Left renal cortex interstitium (tissue), 4 donors: ENCODE data around the gene PLBD2. TPM values are rescaled to one million over a fixed set of nuclear protein-coding genes. Genes with fewer than 3 reads are reported as not detected.

Experiments
- DNase-seq, 4 donors: peaks; one replicate each; pipeline ENCODE4 v3.0.0-alpha.2; 2013; ENCODE audit warnings: low read depth in 4 of 4, low spot score in 2 of 4, missing footprints in 1 of 4
- polyA plus RNA-seq, 4 donors: library from polyadenylated mRNA; unstranded; fragments of 120-200 nt; gene quantifications; one replicate each; pipeline ENCODE4 v1.2.1, GENCODE V29; 2013; ENCODE audit not compliant: insufficient read length in 4 of 4

The PLBD2 gene
- polyA plus RNA-seq, 4 donors: 15.4 to 23.4 (median 18.2) TPM

DNA sequence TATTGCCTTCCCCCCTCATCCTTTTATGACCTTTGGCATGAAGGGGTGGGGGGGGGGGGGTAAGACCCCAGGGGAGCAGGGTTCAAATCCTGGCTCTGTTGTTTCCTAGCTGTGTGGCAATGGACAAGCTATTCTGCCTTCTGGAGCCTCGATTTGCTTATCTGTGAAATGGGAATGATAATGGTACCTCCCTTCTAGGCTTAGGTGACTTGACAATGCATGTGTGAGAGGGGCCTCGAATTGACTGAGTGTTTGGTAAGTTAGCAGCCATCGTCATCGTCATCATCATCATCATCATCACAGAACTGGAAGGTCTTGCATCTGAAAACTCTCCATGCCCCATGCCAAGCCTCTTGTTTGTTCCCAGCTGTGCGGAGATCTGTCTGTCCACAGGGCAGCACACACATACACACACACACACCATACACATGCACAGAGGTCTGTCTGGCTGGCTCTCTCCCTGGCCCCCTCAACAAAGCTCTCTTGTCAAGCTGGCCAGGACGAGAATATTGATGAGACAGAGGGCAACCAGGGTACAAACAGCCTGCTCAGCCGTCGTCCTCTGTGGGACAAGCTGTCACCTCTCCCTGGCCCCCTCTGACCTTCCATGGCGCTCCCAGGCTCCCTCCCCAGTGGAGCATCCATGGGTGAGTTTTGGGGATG lies 51.2 kb downstream of the PLBD2 start:
- no peak for DNase-seq

DNA sequence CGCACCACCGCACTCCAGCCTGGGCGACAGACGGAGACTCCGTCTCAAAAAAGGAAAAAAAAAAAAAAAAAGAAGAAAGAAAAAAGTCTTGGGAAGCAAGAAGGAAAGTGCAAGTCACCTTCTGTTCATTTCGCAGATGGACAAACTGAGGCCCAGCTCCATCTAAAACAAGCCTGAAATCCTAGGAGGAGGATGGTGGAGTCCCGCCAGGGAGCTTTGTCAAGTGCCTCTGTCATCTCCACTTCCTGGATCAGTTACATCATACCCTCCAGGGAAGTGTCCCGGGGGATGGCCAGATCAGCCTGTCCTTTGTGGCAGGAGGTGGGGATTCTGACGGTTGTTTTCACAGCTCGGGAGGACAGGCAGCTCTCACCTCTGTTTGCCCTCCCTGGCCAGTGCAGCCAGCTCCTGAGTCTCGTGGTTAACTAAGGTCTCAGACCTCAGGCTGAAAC lies 55.1 kb downstream of the PLBD2 start:
- DNase-seq: no peak

DNA sequence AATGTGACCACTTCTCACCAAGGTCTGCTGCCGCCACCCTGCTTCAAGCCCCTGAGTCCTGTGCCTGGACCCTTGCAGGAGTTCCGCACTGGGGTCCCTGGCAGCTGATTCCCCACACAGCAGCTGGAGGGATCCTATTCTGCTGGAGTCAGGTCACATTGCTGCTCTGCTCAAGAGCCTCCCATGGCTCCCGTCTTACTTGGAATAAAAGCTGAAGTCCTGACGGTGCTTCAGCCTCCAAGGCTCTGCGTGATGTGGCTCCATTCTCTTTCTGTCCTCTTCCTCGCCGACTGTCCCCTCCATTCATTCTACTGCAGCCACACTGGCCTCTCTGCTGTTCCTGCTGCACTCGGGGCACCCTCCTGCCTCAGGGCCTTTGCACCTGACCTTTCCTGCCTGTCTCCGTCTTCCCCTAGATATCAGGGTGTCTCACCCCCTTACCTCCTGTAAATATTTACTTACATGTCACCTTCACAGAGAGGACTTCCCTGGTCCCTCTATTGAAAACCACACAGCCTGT lies 56.2 kb downstream of the PLBD2 start:
- DNase-seq: no peak

DNA sequence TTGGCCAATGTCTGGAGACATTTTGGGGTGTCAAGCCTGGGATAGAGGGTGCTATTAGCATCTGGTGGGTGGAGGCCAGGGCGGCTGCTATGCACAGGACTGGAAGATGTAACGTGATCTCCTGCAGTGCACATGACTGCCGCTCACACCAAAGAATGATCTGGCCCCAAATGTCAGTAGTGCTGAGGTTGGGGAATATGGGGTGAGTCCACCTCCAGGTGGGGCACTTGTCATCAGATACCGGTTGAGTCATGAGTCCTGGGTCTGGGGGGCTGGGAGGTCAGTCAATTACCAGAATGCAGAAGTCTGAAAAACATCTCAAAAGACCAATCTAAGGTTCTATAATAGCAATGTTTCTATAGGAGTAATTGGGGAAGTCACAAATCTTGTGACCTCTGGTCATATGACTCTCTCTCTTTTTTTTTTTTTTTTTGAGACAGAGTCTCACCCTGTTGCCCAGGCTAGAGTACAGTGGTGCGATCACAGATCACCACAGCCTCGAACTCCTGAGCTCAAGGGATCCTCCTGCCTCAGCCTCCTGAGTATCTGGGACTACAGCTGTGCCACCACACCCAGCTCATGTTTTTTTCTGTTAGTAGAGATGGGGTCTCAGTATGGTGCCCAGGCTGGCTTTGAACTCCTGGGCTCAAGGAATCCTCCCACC lies 57.8 kb downstream of the PLBD2 start:
- no peak for DNase-seq

DNA sequence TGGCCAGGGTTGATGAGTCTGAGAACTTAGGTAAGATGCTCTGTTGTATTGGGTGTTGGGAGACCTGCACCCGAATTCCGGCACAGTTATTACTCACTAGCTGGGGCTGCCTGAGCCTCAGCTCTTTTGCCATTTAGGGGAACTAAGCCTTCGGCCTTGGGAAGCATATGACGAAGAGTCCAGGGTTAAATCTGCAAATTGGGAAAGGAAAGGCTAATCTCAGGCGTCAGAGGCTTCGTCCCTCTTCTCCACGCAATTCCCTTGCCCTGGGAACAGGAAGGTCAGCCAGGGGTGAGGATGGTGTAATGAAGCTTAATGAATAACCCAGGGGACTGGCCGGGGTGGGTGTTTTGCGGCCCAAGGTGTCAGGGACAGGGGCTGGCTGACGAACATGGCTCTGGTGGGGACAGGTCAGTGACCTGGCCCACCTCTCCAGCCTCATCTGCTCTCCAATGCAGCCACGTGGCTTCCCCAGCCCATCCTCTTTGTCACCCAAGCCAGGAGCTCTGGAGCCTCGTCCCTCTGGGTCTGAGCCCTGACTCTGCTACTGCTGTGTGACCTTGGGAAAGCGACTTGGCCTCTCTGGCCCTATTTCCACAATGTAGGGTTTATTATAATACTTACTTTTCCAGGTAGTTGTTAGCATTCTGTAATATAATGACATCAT lies 60.0 kb downstream of the PLBD2 start:
- no peak for DNase-seq

DNA sequence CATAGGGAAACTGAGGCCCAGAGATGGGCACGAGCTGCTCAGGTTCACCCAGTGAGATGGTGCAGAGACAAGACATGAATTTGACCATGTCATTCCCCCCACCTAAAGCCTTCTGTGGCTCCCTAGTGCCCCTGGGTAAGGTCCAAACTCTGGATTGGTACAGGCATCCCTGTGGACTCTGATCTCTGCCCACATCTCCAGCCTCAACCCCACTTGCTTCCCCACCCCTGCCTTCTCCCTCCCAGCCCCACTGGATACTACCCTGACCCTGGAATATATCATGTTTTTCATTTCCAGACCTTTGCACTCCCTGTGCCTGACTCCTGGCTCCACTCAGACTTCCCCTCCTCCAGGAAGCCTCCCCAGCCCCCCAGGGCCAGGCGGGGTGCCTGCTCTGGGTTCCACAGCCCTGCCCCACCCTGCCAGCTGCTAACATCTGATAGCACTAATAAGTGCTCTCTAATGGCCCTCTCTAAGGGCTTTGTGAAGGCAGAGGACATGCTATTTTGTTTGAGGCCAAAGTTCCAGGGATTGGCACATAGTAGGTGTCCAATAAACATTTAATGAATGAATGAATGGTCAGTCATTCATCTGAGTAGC lies 62.7 kb downstream of the PLBD2 start:
- DNase-seq: no peak

DNA sequence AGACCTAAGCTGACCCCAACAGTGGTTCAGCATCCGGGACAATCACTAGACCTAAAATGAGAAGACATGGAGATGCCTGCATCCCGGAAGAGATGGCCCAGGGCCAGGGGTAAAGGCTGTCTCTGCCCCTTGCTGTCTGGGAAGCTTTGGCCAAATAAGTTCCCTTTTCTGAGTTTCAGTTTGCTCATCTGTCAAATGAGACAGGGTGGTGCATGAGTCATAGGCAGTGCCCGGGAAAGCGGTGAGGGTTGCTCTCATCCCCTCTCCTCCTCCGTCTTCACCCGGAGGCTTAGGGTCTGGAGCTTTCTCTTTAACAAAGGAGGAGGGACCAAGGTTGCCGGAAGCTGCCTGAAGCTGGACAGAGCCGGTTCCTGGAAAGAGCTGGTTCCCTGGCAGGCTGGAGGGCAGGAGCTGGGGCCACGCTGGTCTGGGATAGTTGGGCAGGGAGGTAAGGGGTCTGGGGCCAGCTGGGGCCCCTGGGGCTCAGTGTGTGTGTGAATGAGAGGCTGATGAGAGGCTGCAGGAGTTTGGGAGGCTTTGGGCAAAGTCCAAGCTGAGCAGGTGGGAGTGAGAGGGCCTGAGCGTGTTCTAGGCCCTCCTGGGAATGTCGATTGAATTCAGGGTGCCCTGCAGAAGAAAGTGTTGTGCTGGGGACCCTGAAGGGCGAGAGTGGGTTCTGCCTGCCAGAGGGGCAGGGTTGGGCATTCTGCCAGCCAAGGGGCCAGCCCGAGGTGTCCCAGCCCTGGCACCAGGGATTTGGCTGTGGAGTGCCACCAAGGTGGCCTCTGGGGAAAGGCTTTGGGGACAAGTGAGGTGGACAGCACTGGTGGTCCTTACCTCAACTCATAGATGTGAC lies 63.9 kb downstream of the PLBD2 start, which contains the start of gene SDSL:
Gene SDSL (plus strand): TSS at position 351 of the 856 bp plus-strand sequence. CDS start 5,603 bp downstream, outside the sequence.
- DNase-seq: peak; percentile 47 to 63 (median 54)

DNA sequence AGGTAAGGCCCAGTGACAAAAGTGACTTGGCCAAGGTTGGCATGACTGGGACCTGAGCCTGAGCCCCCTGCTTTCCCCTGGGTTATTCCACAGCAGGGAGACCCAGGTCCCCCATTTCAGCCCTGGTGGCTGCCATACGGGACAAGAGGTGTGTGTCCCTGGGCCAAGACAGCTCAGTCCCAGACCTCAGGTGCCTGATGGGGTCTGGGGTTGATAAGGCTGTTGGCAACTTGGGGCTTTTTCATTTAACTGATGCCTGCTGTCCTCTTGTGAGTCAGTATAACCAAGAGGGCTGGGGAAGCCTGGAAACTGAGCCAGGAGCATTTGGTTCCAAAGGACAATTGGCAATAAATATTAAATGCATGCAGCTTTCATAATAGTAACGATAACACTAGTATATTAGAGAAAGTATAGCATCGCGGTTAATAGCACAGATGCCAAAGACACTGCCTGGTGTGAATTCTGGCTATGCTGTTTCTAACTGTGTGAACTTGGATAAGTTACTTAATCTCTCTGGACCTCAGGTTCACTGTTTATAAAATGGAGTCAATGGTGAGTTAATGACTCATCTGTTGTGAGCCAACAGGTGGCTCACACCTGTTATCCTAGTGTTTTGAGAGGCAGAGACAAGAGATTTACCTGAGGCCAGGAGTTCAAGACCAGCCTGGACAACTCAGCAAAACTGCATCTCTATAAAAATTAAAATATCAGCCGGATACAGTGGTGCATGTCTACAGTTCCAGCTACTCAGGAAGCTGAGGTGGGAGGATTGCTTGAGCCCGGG lies 64.7 kb downstream of the PLBD2 start:
- DNase-seq: no peak

DNA sequence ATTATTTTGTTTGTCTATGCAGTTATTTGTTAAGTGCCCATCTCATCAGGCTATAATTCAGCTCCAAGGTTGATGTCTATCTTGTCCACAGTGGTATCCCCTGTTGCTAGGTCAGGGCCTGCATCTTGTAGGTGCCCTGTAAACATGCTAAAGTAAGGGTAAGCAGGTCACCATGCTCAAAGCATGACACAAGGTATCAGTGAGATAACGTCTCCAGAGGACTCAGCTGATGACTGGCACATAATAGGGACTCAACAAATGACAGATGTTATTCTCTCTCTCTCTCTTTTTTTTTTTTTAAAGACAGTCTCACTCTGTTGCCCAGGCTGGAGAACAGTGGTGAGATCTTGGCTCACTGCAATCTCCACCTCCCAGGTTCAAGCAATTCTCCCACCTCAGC lies 66.1 kb downstream of the PLBD2 start:
- no peak for DNase-seq

DNA sequence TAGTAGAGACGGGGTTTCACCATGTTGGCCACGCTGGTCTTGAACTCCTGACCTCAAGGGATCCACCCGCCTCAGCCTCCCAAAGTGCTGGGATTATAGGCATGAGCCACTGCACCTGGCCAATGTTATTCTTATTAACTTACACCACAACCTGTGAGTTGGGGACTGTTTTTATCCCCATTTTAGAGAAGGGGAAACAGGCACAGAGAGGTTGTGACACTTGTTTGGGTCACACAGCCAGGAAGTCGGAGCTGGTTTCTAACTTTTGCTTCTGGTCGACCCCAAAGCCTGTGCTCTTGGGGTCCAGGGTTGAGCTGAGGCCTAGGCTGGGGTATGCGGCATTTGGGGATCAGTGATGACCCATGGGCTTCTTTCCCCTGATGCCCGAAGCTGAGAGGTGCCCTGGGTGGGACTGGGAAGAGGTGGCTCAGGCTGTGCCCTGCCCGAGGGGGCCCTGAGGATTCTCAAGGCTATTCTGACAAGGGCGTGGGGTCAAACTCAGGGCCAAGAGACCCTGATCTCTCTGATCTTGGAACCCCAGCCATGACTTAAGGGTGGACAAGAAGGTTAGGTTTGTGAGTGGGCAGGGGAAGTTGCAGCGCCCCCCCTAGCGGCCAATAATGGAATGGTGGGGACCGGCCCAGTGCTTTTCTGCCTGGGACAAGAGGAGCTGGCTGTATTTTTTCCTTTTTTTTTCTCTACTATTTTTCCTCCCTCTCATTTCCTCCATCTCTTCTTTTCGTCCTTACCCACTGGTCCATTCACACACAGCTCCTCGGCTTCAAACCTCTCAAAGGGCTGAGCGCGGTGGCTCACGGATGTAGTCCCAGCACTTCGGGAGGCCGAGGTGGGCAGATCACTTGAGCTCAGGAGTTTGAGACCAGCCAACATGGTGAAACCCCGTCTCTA lies 66.8 kb downstream of the PLBD2 start:
- DNase-seq: no peak

DNA sequence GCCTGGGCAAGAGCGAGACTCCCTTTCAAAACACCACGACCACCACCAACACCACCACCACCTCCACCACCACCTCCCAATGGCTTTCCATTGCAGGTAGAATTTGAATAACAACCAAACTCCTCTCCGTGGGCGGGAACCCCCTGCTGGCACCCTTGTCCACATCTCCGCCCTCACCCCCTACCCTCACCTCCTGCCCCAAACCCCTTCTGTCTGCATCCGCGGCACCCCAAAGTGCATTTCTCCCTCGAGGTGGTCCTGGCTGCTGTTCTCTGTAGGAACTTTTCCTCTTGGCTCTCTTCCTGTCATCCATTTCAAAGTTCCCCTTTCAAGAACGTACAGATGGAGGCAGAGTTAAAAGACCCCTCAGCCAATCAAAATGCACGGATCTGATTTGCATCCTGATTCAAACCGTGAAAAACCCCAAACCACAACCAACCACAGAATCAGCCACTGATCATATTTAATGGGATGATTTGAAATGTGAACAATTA lies 67.6 kb downstream of the PLBD2 start:
- DNase-seq: no peak

DNA sequence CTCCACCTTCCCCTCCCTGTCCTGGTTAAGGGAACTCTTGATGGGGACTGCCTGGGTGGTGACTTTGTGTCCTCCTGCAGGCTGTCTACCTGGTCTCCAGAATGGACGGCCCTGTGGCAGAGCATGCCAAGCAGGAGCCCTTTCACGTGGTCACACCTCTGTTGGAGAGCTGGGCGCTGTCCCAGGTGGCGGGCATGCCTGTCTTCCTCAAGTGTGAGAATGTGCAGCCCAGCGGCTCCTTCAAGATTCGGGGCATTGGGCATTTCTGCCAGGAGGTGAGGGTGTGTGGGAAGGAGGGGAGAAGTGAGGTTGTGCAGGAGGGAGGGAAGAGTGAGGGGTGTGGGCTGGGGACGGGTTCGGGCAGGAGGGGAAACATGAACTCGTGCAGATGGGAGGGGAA lies 69.5 kb downstream of the PLBD2 start:
- no peak for DNase-seq

DNA sequence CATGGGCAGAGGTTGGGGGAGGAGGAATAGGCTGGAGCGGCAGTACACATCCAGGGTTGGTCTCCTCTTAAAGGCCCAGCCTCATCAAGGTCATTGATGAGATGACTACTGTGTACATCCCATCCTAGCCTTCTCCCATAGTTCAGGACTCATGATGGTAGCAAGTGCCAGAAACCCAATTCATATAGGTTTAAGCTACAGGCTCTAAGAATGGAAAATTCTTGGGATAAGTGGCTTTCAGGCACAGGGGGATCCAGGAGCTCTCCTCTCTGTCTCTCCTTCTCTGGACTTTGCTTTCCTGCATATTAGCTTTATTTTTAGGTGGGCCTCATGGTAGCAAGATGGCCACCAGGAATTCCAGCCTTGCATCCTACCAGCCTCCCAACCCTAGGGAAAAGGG lies 70.1 kb downstream of the PLBD2 start:
- DNase-seq: no peak

DNA sequence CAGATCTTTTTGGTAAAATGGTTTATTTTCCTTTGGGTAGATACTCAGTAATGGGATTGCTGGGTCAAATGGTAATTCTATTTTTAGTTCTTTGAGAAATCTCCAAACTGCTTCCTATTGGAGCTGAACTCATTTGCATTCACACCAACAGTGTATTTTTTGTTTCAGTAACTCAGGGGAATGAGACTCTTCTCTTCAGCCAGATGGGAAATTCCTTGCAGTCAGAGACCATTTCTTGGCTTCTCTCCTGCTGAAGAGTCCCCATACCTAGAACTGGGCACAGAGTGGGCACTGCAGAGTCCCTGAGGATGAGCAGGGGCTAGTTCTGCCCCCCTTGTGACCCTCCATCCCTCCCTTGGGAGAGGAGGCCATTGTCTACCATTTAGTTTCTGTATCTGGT lies 74.6 kb downstream of the PLBD2 start:
- no peak for DNase-seq

DNA sequence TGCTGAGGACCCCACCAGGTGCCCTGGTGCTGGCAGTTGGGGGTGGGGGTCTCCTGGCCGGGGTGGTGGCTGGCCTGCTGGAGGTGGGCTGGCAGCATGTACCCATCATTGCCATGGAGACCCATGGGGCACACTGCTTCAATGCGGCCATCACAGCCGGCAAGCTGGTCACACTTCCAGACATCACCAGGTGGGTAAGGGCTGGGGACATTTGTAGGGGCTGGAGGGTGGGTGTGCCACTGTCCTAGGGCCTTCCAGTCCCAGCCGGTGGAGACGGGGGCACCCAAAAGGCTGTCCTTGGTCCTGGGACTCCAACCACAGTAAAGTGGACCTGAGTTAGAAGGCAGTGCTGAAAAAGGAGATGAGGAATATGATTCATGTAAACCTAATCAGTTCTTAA lies 77.0 kb downstream of the PLBD2 start:
- DNase-seq: no peak

DNA sequence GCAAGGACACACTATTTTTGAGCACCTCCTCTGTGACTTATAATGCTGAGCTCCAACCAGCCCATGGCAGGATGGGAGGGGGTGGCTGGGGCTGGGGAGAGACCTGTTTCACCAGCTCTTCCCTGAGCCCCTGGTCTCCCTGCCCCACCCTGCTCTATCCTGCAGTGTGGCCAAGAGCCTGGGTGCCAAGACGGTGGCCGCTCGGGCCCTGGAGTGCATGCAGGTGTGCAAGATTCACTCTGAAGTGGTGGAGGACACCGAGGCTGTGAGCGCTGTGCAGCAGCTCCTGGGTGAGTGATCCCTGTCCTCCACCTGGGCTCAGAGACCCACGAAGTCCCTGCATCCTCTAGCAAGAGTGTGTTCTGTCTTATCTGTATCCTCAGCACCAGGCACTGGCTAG lies 78.2 kb downstream of the PLBD2 start:
- no peak for DNase-seq

DNA sequence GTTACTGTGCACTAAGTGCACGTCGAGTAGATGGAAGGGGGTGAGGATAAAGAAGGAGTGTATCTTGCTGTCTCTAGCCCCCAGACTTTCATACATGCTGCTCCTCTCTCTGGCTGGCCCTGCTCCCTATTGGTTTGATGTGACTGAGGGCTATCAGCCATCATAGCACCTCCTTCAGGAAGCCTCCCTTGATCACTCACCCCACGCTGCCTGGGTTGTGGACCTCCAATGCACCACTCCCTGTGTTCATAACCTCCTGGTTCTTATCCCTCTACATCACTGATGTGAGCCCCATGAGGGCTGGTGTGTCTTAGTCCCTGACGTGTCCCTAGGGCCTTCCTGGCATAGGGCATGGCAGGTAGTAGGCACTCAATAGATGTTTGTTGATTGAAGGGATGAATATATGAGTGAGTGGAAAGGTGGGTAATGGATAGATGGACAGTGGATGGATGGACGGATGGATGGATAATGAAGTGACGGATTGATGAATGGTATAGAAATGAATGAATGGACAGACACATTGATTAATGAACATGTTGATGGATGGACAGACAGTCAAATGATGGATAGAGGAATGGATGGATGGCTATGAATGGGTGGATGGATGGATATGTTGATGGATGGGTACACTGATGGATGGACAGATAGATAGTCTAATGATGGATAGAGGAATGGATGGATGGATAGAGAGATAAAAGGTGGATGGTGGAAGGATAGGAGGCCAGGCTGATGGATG lies 78.8 kb downstream of the PLBD2 start:
- no peak for DNase-seq

DNA sequence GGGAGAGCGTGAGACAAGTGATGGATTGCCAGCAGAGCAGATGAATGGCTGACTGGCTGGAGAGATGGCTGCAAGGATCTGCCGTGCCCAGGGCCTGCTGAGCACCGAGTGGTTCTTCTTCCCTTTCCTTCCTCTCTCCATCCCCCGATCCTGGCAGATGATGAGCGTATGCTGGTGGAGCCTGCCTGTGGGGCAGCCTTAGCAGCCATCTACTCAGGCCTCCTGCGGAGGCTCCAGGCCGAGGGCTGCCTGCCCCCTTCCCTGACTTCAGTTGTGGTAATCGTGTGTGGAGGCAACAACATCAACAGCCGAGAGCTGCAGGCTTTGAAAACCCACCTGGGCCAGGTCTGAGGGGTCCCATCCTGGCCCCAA lies 79.3 kb downstream of the PLBD2 start:
- no peak for DNase-seq
